Inferior parietal cortex (tissue), 1 donor: ENCODE measurements around the gene NPPA.

Experiments used
- DNase-seq: peaks from one replicate; pipeline ENCODE4 v3.0.0-alpha.2; 2016; ENCODE audit errors: extremely low spot score

NPPA gene

DNA sequence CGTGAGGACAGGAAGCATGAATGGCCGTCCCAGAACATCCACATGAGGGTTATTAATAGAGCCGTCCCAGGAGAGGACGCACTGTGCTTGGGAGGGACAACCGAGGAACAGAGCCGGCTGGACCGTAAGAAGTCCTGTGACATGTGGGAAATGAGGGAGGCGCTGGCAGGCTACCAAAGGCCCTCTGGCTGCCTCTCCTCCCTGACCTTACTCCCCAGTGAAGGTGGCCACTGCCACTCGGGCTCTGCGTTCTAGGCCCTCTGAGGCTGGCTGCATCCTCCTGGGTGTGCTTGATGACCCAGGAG is 26.6 kb upstream of the NPPA start:
- DNase-seq: no peak

DNA sequence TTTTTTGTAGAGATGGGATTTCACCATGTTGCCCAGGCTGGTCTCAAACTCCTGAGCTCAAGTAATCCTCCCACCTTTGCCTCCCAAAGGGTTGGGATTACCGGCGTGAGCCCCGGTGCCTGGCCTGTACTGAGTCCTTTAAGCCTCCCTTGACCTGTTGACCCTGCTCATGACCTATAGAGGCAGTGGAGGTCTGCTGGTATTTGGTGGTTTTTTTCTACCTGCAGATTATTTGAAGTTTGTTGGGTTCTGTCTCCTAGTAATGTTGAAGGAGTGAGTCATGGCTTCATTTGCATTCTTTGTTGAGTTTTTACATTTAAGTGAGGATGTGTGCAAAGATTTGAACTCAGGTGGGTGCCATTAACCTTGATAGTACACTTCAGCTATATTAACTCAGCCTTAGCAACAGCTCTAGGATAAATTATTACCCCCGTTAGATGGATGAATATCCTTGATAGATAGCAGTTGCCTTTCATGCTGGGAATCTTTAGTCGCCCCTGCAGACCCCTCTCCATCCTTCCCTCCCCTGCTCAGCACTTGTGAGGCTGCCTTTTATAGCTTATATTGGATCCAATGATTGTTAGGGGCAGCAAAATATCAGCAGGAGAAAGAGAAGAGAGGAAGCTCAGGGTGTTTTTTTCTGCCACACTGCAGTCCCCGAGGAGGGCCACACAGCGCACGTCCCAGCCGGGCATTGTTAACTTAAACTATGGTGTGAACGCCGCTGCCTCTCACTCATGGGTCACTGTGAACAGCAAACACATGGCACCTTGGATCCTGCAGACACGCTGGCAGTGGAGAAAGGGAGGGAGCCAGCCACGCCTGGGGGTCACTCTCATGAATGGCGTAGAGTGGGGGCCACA is 26.0 kb upstream of the NPPA start:
- no peak for DNase-seq

GRCh38 chr1:11872545-11872944 is 25.0 kb upstream of the NPPA start:
- no peak for DNase-seq

DNA sequence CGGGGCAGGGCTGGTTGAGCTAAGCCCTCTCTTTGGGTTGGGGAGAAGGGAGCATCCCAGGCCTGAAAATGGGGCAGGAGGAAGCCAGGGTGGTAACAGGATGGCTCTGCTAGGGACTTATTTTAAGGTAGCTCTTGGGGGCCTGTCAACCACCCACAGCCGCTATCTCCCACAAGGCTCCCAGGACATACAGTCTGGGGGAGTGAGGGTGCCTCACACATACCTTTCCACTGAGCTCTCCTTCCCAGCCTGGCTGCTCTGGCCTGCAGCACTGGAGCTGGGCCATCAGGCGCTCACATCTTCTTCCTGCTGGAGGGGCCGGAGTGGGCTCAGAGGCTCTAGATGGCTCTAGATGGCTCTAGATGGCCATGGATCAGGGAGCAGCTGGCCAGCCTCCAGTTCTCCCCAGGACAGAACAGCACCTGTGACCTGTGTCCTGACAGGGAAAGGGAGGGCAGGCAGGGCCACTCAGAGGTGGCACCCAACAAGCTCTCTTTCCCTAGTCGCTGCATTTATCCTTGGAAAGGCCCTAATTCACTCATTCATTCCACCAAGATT is 22.1 kb upstream of the NPPA start:
- no peak for DNase-seq

DNA sequence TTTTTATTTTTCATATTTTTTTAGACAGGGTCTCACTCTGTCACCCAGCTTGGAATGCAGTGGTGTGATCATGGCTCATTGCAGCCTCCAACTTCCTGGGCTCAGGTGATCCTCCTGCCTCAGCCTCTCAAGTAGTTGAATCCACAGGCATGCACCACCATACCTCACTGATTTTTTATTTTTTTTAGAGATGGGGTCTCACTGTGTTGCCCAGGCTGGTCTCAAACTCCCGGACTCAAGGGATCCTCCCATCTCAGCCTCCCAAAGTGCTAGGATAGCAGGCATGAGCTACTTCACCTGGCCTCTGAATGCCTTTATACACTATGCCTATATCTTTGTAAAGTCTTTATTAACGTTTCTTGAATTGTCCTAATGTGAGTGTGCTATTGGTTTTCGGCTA is 21.5 kb upstream of the NPPA start:
- DNase-seq: no peak

GRCh38 chr1:11868331-11868980 is 20.9 kb upstream of the NPPA start:
- no peak for DNase-seq

- DNase-seq: no peak
These were observed 15.3 kb upstream of the NPPA start for GRCh38 chr1:11862890-11863289.

DNA sequence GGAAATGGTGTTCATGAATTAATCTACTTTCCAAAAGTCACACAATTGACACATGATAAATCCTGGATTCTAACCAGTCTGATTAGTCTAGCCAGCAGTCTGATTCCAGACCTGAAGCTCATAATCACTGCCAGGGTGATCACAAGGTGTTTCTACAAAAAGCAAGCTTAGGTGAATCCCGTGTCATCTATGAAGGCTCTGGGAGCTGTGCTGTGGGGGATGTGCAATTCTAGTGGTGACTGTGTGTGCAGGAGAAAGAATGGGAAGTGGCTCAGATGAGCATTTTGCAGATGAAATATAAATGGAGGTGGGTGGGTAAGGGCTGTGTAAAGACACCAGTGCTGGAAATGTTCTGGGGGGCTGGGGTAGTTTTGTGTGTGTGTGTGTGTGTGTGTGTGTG is 13.0 kb upstream of the NPPA start:
- DNase-seq: no peak

DNA sequence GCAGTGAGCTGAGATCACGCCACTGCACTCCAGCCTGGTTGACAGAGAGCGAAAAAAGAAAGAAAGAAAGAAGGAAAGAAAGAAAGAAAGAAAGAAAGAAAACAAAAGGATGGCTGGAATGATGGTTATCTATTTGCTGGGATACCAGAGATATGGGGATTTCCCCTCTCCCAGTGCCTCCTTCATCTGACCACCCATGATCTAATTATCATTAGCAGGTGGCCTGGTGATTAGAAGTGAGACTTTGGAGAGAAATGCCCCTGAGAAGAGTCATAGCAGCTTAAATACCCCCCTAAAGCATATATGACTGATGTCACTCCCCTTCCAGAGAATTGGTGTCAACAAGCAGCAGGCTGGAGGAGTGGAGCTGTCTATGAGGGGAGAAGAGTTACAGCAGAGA is 12.5 kb upstream of the NPPA start:
- DNase-seq: no peak

DNA sequence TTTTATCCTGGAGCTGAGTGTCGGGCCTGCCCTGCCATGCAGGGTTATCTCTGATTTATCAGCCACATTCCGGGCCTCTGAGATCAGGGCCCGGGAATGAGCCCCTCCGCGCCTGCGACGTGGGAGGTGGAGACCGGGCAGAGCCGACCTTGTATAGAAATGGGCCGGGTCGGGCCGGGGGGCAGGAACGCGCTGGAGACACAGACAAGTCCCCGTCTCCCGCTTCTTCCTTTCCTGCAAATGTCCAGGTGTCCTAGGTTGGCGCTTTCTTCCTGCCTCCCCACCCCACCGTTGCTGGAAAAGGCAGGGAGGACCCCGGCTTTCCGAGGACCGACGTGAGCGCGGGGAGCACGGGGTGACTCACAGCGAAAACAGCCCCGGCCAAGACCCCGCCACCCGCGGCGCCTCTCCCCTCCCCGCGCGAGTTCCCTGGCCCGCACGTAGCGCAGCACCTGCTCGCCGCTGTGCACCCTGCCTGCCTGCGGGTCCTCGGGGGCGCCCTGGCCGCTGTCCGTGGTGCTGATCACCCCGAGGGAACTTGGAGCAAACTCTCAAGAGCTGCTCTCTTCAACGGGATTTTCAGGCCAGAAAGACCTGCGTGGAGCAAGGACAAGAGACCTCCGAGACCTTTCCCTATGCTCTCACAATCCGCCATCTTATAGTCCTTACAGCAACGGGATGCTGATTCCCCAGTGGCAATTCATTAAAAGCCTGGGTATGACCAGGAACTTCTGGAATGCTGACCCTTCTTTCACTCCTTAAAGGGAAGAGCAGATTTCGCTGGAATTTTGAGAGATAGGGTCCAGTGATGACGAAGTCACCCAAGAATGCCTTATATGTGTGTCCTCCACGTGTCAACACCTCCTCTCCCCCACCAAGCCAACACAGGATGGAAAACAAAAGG is 11.6 kb upstream of the NPPA start:
- no peak for DNase-seq

GRCh38 chr1:11858613-11858967 is 11.0 kb upstream of the NPPA start, which contains the start of gene NPPB:
TSS of gene NPPB (minus strand) at chr1:11858945. CDS start at chr1:11858833, 112 bp downstream.
- DNase-seq: no peak

- no peak for DNase-seq
These were observed 10.6 kb upstream of the NPPA start for GRCh38 chr1:11858158-11858557.

GRCh38 chr1:11857164-11857851 is 9.7 kb upstream of the NPPA start:
- DNase-seq: no peak

DNA sequence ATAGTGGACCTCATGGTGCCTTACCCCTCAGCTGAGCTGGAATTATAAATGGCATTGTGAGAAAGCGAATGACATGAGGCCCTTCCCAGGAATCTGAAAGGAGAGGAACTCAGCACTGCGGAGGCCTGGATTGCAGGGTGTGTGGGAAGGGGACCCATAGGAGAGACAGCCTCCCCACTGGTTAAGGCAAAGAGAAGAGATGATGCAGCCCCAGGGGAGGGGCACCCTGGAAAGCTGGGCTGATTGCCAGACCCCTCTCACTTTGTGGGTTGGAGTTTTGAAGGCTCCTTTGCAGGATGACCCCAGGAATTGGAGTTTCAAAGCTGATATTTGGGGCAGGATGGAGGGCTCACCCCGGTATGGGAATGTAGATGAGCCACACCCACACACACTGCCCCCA is 9.1 kb upstream of the NPPA start:
- DNase-seq: no peak

GRCh38 chr1:11855430-11855829 is 7.8 kb upstream of the NPPA start:
- no peak for DNase-seq

DNA sequence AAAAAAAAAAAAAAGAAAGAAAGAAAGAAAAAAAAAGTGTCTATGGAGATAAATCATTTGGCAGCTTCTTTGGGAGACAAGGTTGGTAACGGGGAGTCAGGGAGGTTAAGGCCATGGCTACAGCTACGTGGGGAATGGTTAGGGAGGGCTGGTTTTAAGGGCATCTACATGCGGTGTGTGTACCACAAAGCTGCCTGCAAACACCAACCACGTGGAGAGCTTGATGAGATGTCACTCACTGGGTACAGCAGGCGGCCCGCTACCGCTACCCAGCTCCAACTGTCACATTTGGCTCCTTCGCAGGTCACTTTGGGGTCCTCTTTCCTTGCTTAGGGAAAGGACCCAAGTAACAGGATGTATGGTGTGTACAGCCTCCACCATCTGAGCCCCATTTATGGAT is 6.9 kb upstream of the NPPA start:
- DNase-seq: no peak

GRCh38 chr1:11851180-11851579 is 3.6 kb upstream of the NPPA start:
- DNase-seq: no peak

DNA sequence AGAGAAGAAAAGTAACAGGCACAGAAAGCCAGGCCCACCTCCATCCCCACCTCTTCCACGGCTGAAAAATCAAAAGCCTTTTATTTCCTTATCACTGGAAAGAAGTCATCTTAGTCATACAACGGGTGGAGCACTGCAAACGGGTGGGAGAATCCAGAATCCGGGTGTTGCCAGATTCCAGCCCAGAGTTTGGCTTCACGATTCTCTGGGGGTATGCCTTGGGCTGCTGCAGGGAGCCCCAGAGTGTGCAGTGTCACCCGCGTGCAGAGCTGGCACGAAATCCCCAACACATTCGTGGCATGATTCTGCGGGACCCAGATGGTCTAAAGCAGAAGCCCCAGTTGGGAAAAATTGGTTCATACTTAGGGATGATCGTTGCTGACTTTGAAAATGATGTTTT is 2.6 kb upstream of the NPPA start:
- DNase-seq: no peak

DNA sequence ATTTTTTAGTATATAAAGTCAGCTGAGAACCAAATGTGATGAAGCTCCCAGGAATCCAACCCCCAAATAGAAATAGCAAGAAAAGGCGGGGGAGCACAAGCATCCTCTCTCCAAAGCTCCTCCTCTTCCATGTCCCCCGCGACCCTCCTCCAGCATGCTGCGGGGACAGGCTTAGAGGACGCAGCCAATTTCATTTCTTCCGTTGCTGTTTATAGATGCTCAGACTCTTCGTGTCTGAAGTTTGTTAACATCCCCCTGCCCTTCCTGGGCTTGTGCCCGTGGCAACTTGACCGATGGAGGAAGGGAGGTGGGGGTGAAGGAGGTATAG is 754 bp upstream of the NPPA start:
- no peak for DNase-seq

GRCh38 chr1:11845641-11846335 is 1.8 kb downstream of the NPPA start:
- DNase-seq: no peak
